ENCODE data around the gene SPTBN1.

The SPTBN1 gene

DNA sequence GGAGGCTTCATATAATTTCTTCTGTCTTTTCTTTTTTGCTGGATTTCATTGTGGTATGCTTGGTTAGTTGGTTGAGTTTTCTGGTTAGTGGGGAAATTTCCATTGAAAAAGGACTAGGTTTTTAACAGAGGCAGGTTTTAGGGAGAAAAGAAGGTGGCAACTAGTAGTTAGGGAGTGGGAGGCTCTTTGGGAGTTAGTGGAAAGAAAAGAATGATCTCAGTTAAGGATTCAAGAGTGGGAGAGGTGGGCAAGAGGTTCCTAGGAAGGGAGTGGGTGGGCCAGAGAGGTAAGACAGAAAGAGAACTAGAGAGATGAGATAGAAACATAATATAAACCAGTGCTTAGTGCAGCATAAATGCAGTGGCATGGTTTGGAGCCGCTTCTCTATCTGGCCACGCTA, 96.9 kb downstream of the SPTBN1 start:
- TF ChIP-seq, protein P1, sequence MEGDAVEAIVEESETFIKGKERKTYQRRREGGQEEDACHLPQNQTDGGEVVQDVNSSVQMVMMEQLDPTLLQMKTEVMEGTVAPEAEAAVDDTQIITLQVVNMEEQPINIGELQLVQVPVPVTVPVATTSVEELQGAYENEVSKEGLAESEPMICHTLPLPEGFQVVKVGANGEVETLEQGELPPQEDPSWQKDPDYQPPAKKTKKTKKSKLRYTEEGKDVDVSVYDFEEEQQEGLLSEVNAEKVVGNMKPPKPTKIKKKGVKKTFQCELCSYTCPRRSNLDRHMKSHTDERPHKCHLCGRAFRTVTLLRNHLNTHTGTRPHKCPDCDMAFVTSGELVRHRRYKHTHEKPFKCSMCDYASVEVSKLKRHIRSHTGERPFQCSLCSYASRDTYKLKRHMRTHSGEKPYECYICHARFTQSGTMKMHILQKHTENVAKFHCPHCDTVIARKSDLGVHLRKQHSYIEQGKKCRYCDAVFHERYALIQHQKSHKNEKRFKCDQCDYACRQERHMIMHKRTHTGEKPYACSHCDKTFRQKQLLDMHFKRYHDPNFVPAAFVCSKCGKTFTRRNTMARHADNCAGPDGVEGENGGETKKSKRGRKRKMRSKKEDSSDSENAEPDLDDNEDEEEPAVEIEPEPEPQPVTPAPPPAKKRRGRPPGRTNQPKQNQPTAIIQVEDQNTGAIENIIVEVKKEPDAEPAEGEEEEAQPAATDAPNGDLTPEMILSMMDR (IDR thresholded peaks at IDR 0.05), result no peak

DNA sequence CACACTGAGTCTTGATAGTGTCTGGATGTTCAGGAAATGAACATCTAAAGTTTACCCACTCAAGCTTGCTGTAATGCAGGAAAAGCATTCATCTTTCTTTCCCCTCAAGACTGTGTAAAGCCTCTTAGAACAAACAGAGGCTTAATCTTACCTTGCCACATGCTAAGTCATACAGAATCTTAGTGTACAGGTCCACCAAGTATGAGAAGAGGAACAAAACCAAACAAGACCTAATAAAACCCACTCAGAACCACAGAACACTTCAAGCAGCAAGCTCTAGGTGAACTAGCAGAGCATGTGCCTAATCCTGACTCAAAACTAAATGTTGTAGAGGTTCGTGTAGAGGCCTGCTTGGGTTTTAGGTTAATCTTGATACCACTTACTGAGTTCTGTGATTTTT, 97.6 kb downstream of the SPTBN1 start:
- TF ChIP-seq, protein P1 (IDR thresholded peaks at IDR 0.05), result no peak

DNA sequence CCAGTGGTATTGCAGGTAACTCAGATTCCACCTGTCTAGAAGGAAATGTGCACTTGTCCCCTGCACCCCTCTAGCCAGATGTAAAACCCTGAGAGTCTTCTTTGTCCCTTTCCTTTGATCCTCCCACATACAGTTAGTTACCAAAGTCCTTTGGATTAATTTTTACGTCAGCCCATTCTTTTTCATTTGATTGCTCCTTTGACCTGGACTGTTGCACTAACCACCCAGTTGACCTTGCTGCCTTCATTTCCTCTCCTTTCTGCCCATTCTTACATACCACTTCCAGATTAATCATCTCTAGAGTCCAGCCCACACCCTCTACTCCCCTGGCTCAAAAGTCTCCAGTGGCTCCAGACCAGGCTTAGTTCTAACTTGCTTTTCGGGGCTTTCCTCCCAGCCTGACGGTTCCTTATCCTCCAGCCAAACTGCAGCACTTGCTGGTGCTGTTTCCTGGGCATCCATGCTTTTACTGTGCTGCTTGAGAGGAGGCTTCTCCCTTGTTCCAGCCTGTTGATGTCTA, 99.3 kb downstream of the SPTBN1 start:
- TF ChIP-seq, protein P1 (IDR thresholded peaks at IDR 0.05), result no peak

DNA sequence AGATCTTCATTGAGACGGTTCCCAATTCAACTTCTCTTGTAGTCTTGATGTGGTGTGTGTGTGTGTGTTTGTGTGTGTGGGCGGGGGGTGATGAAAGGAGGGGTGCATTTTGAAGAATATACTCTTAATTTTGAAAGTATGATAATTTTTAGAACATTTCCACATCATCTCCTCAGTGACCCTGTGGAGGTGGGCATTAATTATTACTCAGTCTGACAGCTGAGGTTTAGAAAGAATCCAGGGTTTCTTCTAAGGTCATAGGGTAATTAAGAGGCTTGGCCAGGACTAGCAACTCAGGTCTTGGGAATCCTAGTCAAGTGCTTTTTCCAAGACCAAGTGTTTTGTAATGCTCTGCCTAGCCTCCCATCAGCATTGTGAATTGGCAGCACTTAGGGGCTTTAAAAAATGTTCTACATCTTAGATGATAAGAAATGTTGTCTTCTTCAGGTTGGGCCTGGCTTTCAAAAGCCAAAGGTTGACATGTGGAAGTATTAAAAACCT, 100.5 kb downstream of the SPTBN1 start:
- TF ChIP-seq, protein P1 (IDR thresholded peaks at IDR 0.05), result no peak

DNA sequence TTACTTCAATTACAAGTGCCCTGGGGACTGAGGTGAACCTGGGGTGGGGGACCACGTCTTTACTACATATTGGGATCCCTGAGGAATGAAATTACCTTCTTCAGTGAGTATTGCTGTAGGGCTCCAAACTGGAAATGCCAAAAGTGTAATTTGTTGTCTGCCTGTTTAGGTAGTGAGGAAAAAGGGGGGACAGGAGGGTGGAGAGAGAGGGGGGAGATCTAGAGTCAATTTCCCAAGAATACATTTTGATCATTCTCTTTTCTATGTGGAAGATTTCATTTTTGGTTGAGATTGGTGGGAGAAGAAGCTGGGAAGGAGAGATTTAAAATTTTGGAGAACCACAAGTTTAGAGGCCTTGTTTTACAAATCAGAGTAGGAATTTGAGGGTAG, 101.1 kb downstream of the SPTBN1 start:
- TF ChIP-seq, protein P1 (IDR thresholded peaks at IDR 0.05), result no peak

DNA sequence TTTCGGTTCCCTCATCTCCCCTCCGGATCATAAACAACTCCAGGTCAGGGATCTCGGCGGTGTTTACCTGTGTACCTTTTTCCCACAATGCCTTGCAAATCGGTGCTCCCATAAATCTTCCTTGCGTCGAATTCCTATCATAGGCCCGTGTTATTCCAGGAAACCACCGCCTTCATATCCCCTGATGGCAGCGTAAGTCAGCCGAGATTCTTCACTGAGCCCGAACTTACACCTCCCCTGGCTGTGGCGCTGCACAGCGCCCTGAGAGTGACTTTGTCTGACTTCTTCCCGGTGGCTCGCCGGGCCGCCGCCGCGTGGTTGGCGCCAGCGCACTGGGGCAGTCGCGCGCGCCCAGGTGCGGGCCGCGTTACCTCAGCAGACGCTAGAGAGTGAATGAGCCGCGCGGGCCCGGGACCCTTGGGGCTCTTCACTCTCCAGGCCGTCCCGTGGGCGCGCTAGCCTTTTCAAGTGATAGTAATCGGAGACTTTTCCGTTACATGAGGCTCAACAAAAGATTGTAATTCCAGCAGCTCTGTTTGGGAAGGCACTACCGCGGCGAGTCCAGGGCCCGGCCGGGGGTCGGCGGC, 101.6 kb downstream of the SPTBN1 start:
- TF ChIP-seq, protein P1 (IDR thresholded peaks at IDR 0.05), result no peak

DNA sequence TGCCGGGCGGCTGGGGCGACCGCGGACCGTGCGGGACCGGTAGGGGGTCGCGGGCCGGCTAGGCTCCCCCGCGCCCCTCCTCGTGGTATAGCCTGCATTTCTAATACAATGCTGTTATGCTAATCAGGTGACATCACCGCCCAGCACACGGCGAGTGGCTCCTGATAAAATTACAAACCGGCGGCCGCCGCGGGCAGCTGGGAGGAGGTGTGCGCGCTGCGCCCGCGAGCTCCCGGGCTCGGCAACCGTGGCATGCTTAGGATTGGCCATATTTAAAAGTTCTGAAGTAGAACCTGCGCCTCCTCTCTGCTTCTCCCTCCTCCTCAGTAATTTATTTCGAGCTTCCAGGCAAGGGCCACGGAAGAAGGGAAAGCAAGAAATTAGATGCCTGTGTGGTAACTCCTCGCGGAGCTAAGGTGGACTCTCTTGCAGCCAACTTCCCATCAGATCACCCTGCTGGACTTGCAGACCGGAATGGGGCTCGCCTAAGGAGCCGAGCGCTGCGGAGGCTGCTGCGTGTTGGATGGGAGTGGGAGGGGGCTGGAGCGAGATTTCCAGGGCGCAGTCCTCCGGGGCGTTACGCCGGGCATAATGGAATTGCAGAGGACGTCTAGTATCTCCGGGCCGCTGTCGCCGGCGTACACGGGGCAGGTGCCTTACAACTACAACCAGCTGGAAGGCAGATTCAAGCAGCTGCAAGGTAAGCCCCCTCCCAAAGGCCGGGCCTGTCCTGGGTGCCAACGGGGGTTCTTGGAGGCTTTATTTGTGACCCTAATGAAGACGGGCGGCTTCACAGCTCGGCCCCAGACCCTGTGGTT, 102.3 kb downstream of the SPTBN1 start:
- TF ChIP-seq, protein P1 (IDR thresholded peaks at IDR 0.05), result no peak
